ENCODE data around the gene TIMM10B.
"Not testable (repeated sequence)": the region's sequence is repeated elsewhere in the genome, so short reads cannot be mapped to it uniquely, and the experiment has no call there.

The TIMM10B gene

DNA sequence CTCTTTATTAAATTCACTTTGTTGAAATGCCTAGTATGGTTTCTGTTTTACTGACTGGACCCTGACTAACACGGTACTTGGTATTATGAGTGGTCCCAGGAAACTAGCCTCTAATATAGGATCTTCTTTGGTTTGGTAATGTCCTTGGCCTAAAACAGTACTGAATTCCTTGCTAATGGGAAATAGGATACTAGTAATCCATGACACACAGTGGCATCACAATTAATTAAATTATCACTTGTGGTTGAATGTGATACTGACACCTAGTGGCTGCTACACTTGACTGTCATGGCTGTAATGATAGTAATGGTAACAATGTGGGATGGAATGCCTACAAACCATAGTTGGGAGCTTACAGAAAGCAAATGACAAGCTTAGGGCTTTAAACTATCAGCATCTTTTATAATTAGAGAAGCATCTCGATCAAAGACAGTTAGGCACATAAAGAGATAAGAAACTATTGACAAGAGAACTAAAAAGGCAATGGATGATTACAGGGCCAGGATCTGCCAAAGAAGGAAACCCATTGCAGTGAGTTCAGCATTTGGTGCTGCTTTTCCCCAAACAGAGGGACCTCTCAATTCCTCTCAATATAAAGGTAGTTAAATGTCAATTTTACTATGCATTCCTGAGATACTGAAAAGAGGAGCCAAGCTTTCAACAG lies 24.4 kb downstream of the TIMM10B start:
- no peak for DNase-seq (ENCODE audit: low read depth)

DNA sequence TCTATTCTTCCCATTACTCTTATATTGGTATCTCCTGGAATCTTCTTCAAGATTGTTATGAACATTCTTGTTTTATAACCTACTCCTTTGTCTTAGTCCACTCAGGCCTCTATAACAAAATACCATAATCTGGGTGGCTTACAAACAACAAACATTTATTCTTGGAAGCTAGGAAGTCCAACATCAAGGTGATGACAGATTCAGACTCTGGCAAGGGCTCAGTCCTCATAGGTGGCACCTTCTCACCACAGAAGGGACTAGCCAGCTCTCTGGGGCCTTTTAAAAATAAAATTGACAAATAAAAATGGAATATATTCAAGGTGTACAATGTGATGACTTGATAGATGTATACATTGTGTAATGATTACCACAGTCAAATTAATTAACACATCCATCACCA lies 35.6 kb downstream of the TIMM10B start:
- no peak for DNase-seq (ENCODE audit: low read depth)

- DNase-seq (ENCODE audit: low read depth): no peak
Observed at GRCh38 chr11:6520265-6520664, 39.0 kb downstream of the TIMM10B start.

DNA sequence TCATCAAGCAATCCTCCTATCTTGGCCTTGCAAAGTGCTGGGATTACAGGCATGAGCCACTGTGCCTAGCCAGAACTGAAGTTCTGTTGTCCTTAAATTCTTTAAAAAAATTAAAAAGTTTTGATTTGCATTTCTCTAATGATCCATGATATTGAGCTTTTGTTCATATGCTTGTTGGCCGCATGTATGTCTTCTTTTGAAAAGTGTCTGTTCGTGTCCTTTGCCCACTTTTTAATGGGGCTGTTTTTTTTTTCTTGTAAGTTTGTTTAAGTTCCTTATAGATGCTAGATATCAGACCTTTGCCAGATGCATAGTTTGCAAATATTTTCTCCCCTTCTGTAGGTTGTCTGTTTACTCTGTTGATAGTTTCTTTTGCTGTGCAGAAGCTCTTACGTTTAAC lies 40.6 kb downstream of the TIMM10B start:
- not testable (repeated sequence) for DNase-seq (ENCODE audit: low read depth)

GRCh38 chr11:6523253-6523652 lies 42.0 kb downstream of the TIMM10B start:
- no peak for DNase-seq (ENCODE audit: low read depth)

DNA sequence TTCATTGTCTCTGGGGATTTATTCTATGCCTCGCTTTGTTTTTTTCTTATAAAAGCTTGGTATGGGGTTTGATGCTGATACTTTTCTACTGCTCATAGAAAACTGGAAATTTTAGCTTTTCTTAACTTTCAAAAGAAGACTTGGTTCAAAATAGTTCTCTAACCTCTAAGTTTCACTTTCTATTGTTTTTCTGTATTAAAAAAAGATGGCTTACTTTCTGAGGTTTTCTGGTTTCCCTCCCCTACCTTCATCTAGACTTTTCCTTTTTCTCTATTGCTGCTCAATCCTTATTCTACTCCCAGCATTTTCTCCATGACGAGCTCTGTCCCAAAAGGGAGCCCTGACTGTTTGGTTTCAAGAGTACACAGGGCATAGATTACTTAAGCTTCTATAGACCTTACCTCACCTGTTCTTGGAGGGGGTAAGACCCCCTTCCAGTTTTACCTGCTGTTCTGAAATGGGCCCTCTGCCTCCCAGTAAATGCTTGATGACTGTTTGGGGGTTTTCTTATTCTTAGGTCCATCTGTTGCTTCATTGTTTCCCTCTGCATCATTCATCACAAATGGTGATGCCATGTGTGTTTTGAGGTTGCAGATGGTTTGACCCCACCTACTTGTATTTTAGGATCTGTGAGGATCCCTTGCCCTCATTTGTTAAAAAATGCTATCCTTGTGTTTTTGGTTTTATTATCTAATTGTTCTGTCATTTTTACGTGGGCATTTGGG lies 45.3 kb downstream of the TIMM10B start:
- DNase-seq (ENCODE audit: low read depth): no peak

DNA sequence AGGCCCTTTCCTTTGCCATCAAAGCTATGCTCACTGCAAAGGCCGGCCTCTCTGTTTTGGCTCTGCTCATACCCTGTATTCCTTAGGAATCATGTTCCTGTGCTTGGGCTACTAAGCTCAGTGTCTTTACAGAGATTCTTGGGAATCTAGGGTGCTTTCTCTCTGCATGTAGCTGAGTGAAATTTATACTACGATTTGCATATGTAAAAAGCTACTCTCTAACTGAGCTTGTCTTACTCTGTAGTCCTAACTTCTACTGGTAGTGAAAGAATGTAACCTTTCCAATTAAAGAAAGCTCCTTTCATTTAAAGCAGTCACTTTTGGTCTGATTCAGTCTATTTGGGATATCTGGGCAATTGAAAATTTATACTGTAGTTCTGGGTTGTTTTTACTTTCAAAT lies 48.0 kb downstream of the TIMM10B start:
- no peak for DNase-seq (ENCODE audit: low read depth)

DNA sequence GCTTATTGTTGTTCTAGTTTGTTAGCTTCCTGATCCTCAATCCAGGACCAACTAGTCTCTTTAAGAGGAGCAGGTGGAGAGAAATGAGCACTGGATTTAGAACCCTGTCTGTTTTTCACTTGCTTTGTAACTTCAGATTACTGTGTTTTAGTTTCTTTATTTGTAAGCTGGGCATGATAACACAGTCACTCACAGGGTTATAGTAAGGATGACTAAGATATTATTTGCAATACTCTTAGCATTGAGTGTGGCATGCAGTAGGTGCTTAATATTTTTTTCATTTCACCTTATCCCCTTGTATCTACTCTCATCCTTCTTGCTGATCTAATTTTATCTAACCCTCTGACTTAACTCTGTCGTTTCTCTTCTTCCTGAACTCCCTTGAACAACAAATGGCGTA lies 49.5 kb downstream of the TIMM10B start:
- DNase-seq (ENCODE audit: low read depth): no peak

- DNase-seq (ENCODE audit: low read depth): no peak
Observed at GRCh38 chr11:6531267-6531752, 50.0 kb downstream of the TIMM10B start.
